22Rv1 (cell line): ENCODE results near the gene TFDP1.
A peak's percentile ranks its signal among the peaks of the same experiment; 100 is the strongest.

Source experiments
- H3K27ac ChIP-seq: fragments of 450-650 bp; 2 replicates; pipeline ENCODE4 v1.5.1; 2017
- CTCF ChIP-seq: fragments of 450-650 bp; IDR thresholded peaks from 2 replicates; pipeline ENCODE4 v1.5.1; 2017; ENCODE audit warnings: mild to moderate bottlenecking
- ZFX ChIP-seq: fragments of 450-650 bp; IDR thresholded peaks from 2 replicates; pipeline ENCODE4 v1.6.1; 2017; ENCODE audit warnings: antibody characterized with exemption, borderline replicate concordance

Gene TFDP1

GRCh38 chr13:113577881-113578435 lies 6.6 kb upstream of the TFDP1 start:
- no peak for TF ChIP-seq CTCF
- no peak for TF ChIP-seq ZFX

GRCh38 chr13:113579686-113580085 lies 4.9 kb upstream of the TFDP1 start:
- TF ChIP-seq CTCF (no peak), ZFX (no peak)
- no peak overlapping the region for H3K27ac ChIP-seq

More at GRCh38 chr13:113577881-113578435, 6.6 kb upstream of the TFDP1 start:
- no peak overlapping the region for H3K27ac ChIP-seq

GRCh38 chr13:113581871-113582270 lies 2.7 kb upstream of the TFDP1 start:
- no peak for TF ChIP-seq CTCF
- TF ChIP-seq ZFX, result no peak
- no peak overlapping the region for H3K27ac ChIP-seq

- no peak overlapping the region for H3K27ac ChIP-seq
- TF ChIP-seq ZFX (no peak), CTCF (no peak)
Observed at GRCh38 chr13:113582841-113583631, 1.5 kb upstream of the TFDP1 start.

- peak overlapping the region; percentile 75 for H3K27ac ChIP-seq
- no peak for TF ChIP-seq ZFX
- no peak for TF ChIP-seq CTCF
Observed at GRCh38 chr13:113584870-113585671, 518 bp downstream of the TFDP1 start.

GRCh38 chr13:113585896-113586295 lies 1.3 kb downstream of the TFDP1 start:
- TF ChIP-seq CTCF, result no peak
- TF ChIP-seq ZFX, result no peak
- peak overlapping the region; percentile 75 for H3K27ac ChIP-seq
